ENCODE results near the gene CFAP92.

- TF ChIP-seq ZBTB17 (tag by site-specific recombination; IDR thresholded peaks at IDR 0.05) (no peak), RBAK (tag by site-specific recombination; IDR thresholded peaks at IDR 0.05) (no peak), KLF10 (tag by site-specific recombination; IDR thresholded peaks at IDR 0.05) (no peak), ZNF248 (tag by site-specific recombination; IDR thresholded peaks at IDR 0.05) (no peak), ZNF174 (tag by site-specific recombination; IDR thresholded peaks at IDR 0.05) (no peak), ZNF274 (IDR thresholded peaks at IDR 0.05; ENCODE audit: low read length) (no peak), ZNF274 (tag by site-specific recombination; IDR thresholded peaks at IDR 0.05; ENCODE audit: borderline replicate concordance) (no peak), ZNF529 (tag by site-specific recombination; IDR thresholded peaks at IDR 0.05; ENCODE audit: insufficient replicate concordance) (no peak), ZNF184 (tag by site-specific recombination; IDR thresholded peaks at IDR 0.05) (no peak), ZNF664 (tag by site-specific recombination; IDR thresholded peaks at IDR 0.05) (no peak)
- TF ChIP-seq, protein P1, sequence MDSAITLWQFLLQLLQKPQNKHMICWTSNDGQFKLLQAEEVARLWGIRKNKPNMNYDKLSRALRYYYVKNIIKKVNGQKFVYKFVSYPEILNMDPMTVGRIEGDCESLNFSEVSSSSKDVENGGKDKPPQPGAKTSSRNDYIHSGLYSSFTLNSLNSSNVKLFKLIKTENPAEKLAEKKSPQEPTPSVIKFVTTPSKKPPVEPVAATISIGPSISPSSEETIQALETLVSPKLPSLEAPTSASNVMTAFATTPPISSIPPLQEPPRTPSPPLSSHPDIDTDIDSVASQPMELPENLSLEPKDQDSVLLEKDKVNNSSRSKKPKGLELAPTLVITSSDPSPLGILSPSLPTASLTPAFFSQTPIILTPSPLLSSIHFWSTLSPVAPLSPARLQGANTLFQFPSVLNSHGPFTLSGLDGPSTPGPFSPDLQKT (IDR thresholded peaks at IDR 0.05; ENCODE audit: borderline replicate concordance, low read depth, low read length) = no peak
- TF ChIP-seq, protein P2, sequence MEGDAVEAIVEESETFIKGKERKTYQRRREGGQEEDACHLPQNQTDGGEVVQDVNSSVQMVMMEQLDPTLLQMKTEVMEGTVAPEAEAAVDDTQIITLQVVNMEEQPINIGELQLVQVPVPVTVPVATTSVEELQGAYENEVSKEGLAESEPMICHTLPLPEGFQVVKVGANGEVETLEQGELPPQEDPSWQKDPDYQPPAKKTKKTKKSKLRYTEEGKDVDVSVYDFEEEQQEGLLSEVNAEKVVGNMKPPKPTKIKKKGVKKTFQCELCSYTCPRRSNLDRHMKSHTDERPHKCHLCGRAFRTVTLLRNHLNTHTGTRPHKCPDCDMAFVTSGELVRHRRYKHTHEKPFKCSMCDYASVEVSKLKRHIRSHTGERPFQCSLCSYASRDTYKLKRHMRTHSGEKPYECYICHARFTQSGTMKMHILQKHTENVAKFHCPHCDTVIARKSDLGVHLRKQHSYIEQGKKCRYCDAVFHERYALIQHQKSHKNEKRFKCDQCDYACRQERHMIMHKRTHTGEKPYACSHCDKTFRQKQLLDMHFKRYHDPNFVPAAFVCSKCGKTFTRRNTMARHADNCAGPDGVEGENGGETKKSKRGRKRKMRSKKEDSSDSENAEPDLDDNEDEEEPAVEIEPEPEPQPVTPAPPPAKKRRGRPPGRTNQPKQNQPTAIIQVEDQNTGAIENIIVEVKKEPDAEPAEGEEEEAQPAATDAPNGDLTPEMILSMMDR (tag by site-specific recombination; IDR thresholded peaks at IDR 0.05) = no peak
Observed at GRCh38 chr3:129025108-129025507, 31.2 kb upstream of the CFAP92 start.
